GM12873 (cell line): Measurements from ENCODE around the gene WDCP.

Experiments
- TF ChIP-seq, protein P1 (sequence below): IDR thresholded peaks from 2 replicates; pipeline ENCODE4 v1.5.1; 2012; ENCODE audit warnings: low read depth, mild to moderate bottlenecking, moderate library complexity, low read length, control low read depth; ENCODE audit not compliant: insufficient read depth; ENCODE audit errors: missing control alignments

Gene WDCP

DNA sequence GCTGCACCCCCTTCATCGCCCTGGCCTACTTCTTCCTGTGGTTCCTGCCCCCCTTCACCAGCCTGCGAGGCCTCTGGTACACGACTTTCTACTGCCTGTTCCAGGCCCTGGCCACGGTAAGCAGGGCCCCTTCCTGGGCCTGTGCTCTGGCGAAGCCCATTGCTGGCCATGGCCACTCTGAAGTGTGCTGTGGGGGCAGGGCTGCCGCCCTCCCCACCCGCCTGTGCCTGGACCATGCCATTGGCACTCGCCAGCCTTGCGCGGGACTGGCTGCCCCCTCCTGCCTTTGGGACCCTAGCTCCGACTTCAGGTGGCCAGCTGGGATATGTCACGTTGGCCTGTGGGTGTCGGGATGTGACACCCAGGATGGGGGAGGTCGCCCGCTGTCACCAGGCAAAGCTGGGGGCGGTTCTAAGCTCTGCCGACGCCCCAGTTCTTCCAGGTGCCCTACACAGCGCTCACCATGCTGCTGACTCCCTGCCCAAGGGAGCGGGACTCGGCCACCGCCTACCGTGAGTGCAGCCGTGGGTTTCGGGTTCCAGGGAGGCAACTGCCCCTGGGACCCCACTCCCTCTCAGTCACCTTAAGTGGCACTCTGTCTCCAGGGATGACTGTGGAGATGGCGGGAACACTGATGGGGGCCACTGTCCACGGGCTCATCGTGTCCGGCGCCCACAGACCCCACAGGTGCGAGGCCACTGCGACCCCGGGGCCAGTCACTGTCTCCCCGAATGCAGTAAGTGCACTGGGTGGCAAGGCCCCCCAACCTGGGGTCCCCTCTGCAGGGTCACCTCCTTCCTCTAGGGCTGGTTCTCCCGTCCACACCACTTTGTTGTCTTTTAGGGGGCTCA lies 30.1 kb downstream of the WDCP start:
- TF ChIP-seq, protein P1, sequence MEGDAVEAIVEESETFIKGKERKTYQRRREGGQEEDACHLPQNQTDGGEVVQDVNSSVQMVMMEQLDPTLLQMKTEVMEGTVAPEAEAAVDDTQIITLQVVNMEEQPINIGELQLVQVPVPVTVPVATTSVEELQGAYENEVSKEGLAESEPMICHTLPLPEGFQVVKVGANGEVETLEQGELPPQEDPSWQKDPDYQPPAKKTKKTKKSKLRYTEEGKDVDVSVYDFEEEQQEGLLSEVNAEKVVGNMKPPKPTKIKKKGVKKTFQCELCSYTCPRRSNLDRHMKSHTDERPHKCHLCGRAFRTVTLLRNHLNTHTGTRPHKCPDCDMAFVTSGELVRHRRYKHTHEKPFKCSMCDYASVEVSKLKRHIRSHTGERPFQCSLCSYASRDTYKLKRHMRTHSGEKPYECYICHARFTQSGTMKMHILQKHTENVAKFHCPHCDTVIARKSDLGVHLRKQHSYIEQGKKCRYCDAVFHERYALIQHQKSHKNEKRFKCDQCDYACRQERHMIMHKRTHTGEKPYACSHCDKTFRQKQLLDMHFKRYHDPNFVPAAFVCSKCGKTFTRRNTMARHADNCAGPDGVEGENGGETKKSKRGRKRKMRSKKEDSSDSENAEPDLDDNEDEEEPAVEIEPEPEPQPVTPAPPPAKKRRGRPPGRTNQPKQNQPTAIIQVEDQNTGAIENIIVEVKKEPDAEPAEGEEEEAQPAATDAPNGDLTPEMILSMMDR, result no peak

DNA sequence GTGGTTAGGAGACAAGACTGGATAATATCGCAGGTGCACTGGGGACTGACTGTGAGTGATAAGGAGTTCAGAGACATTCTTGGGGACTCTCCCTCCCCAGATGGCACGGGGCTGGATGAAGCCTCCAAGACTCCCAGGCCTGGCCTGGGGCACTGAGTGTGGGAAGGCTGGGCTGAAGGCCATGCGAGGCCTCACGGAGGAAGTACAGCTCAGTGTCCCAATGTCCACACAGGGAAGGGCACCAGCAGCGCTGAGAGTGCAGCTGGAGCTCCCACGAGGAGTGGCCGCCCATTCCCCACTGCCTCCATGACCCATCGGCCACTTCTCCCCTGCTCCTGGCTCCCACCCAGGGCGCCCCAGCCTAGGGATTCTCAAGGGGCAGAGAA lies 30.8 kb downstream of the WDCP start:
- TF ChIP-seq, protein P1, result no peak

DNA sequence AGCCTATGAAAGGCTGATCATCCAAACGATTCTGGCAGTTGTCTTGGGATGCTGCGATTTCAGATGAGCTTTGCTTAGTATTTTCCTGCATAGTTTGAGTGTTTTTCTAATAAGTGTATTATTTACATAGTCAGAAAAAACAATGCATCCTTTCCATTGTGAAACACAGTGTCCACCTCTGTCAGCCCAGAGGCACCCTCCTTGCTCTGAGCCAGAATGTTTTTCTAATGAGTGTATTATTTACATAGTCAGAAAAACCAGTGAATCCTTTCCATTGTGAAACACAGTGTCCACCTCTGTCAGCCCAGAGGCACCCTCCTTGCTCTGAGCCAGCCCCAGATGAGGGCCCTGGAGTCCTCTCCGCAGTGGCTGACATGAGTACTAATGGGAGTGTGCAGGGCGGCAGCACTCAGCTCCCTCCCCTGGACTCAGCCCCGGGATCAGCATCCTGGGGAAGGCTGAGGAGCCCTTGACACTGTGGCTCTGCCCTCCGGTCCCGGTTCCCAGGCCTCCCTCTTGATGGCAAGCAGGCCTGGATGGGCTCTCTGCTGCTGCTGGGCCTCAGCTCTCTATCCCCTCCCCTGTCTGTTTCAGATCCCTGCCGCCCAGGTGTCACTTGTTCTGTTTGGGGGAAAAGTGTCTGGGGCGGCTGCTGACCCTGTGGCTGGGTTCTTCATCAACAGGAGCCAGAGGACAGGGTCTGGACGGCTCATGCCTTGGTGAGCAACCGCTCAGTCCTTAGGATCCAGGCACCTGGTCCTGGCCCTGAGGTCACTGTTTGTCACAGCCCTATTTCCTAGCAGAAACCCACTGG lies 31.4 kb downstream of the WDCP start:
- TF ChIP-seq, protein P1, result no peak

DNA sequence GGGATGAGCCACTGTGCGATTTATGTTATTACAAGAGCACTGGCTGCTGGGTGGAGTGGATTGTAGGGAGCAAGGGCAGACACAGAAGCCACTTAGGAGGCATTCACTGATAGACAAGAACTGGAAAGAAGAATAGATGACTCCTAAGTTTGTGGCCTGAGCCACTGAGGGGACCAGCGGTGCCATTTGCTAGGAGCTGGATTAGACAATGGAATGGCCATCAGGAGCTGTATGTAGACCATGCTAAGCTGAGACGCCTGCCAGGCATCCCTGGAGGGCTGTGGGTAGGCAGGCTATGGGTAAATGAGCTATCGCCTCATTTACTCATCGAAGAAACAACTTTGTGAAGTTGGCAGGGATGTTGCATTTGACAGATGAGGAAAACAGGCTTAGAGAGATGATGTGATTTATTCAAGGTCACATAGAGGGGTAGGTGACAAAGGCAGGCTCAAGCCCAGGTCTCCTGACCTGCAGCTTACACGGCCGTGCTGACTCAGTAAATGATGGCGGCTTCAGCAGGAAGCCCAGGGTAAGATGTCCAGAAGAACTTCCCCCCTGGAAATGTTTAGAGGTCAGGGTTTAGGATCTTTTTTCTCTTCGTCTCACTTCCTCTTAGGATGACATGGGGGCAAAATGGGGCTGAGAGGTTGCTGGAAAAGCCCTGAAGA lies 34.5 kb downstream of the WDCP start:
- TF ChIP-seq, protein P1, result no peak

DNA sequence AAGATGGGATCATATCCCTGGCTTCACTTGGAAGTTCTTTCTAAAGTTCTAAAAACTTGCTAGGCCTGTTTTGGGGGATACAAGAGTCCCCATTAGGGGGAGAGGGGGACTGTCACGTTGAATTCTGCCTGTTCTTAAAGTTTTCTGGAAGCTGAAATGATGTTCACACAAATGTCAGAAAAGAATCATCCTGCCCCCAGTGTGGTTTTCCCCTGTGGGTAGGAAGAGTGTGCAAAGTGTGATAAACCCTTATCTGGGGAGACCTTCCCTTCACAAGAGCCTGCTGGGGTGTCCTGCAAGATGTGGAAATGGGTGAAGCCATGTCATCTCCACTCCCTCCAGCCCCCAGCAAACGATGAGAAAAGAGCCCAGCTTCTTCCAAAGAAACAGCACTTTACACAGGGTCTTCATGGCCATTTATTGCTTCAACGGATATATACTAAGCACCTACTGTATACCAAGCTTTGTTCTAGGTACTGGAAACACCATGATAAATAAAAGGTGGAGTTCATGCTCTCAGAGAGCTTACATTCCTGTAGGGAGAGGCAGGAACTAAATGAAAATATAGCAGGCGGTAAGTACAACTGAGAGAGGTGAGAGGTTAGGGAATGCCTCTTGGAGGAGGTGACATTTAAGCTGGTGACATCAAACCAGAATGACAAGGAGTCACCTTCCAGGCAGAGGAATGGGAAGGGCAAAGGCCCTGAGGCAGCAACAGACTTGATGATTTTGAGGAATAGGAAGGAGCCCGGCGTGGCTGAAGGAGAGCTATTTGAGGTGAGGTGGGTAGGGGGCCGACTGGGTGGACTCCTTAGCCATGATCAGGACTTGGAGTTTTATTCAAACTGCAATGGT lies 35.7 kb downstream of the WDCP start:
- TF ChIP-seq, protein P1, result no peak

DNA sequence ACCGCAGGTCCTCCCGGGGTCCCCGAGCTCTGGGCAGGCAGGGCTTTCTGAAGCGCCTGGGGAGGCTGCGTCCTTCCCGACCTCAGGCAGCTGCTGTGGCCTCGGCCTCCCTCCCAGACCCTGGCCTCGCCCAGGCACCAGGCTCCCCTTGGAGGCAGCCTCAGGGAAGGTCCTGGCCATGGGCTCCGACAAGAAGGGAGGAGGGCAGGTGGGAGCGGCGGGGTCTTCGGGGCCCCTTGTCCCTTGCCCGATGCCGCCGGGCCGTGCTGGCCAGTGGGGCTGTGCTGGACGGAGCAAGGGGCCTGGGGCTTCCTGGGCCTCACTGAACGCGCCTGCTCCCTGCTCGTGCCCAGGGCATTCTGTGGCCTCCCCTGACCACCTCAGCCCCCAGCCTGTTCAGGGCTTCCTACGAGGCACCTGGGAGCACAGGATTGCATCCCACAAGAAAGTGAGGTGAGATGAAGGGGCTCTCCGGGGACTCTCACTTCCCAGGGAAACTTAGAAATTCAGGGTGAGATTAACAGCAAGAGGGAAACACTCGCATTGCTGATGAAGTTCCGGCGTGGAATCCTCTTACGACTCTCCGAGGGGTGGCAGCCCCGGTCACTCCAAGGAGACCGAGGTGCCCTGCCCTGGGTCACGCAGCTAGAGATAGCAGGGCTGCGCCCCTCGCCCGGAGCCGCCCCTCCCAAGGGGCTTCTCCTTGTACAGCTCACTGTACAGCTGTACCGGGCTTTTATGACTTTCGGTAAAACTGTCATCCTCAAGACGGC lies 36.5 kb downstream of the WDCP start:
- TF ChIP-seq, protein P1, result no peak
